NCI-H345 treated with DMSO at 0.1 percent for 48 hours (cell line): ENCODE measurements around the gene FCGR3B.
"Not testable (repeated sequence)": the region's sequence is repeated elsewhere in the genome, so short reads cannot be mapped to it uniquely, and the experiment has no call there.

Experiments used
- DNase-seq: peaks from one replicate; lab custom pipeline; 2025; ENCODE audit not compliant: unreplicated experiment; lab: John Stamatoyannopoulos, UW

FCGR3B gene

GRCh38 chr1:161606541-161607336, 24.2 kb downstream of the FCGR3B start:
- not testable (repeated sequence) for DNase-seq

- DNase-seq, result not testable (repeated sequence)
Observed at GRCh38 chr1:161605762-161606540, 25.0 kb downstream of the FCGR3B start.

GRCh38 chr1:161605024-161605423, 26.0 kb downstream of the FCGR3B start:
- not testable (repeated sequence) for DNase-seq

- not testable (repeated sequence) for DNase-seq
Observed at GRCh38 chr1:161597077-161597476, 33.9 kb downstream of the FCGR3B start.

DNA sequence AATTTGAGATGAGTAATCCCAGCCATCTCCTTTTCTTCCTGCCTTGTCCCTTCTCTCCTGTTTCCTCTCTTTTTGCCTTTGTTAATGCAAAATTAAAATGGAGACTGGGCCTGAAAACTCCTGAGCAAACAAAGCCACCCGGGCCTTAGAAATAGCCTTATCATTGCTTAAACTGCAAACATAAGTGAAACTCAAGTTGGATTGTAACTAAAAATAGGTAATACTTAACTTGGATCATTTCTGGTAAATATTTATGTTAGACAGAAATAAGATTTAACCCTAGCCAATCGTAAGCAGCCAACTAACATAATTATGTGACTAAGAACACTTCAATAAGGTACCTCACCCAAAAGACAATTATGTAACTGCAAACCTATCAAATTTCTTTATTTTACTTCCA, 35.4 kb downstream of the FCGR3B start:
- DNase-seq, result not testable (repeated sequence)

DNA sequence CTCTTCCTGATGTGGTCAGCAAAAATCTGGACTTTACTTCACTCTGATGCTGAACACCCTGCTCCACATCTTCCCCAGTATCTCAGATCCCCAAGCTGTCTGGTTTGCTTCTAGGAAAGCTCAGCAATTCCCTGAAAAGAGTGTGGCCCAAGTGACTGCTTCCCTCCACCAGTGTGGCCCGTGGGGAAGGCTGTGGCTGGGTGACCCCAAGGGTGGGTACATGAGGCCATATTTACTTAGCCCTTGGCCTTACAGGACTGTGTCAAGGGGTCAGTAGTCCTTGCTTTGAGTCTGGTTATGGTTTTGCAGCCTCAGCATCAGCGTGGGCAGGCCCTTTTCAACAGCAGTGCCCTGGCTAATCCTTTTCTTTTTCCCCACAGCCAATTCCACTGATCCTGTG, 35.8 kb downstream of the FCGR3B start:
- not testable (repeated sequence) for DNase-seq

- not testable (repeated sequence) for DNase-seq
Observed at GRCh38 chr1:161594269-161594984, 36.5 kb downstream of the FCGR3B start.

- DNase-seq, result not testable (repeated sequence)
Observed at GRCh38 chr1:161593092-161593755, 37.8 kb downstream of the FCGR3B start.

DNA sequence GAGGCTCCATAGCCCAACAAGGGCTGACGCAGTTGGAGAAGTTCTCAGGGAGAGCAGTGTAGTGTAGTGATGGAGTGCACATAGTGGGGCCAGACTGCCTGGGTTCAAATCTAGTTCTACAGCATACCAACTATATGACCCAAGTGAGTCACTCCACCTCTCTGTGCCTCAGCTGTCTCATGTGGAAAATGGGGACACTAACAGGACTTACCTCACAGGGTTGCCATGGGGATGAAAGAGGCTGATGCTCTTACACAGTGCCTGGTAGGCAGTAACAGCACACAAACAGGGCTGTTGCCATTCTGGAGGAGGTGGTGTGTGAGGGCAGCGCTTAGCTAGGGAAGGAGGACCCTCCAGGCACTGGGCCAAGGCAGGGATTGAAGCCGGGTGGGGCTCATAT, 38.4 kb downstream of the FCGR3B start:
- DNase-seq, result not testable (repeated sequence)

DNA sequence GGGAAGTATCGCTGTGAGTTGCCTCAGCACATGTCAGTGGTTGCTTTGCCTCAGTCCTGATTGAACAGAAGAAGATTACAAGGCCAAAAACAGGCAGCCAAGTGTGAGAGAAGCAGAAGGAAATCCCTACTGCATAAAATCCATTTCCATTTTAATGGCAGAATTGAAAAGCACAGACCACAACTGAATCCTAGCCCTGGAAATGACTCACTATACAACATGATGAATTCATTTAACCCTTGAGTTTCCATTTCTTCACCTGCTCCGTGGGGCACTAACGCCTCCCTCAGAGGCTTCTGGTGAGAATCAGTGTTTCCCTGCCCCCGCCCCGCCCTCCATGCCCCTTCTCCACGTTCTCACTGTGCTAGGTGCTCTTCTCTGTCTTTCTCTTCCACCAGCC, 41.1 kb downstream of the FCGR3B start:
- DNase-seq, result not testable (repeated sequence)

- not testable (repeated sequence) for DNase-seq
Observed at GRCh38 chr1:161589365-161589764, 41.6 kb downstream of the FCGR3B start.

DNA sequence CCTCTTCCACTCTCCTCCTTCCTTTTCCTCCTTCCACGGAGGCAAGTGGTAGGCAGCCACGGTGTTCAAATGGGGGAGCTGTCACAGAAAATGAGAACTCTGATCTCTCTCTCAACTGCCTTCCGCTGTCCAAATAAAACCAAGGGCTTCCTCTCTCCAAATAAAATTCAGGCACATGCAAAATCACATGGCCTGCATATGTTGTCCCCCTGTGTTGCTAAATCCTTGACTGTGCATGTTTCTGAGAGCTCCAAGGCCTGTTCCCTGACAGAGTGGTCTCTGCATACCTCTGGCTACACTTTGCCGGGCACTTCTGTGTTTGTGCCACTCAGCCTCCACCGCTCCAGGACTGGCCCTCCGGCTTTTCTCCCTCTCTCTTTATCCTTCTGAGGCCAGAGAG, 42.4 kb downstream of the FCGR3B start:
- not testable (repeated sequence) for DNase-seq

GRCh38 chr1:161582882-161583281, 48.1 kb downstream of the FCGR3B start:
- DNase-seq, result not testable (repeated sequence)

- not testable (repeated sequence) for DNase-seq
Observed at GRCh38 chr1:161580879-161581537, 50.0 kb downstream of the FCGR3B start.

GRCh38 chr1:161579856-161580507, 51.0 kb downstream of the FCGR3B start:
- not testable (repeated sequence) for DNase-seq

GRCh38 chr1:161576676-161577075, 54.3 kb downstream of the FCGR3B start:
- DNase-seq, result not testable (repeated sequence)
